ENCODE measurements around the gene CREB5.
"Not testable (repeated sequence)": the region's sequence is repeated elsewhere in the genome, so short reads cannot be mapped to it uniquely, and the experiment has no call there.

CREB5 gene

GRCh38 chr7:28779954-28780353 is 367.6 kb downstream of the CREB5 start:
- ATAC-seq (no peak), DNase-seq (no peak)

GRCh38 chr7:28782362-28782761 is 370.0 kb downstream of the CREB5 start:
- DNase-seq: no peak
- ATAC-seq: no peak

GRCh38 chr7:28784171-28784902 is 372.0 kb downstream of the CREB5 start:
- ATAC-seq: peak; percentile 40
- no peak for DNase-seq

- no peak for DNase-seq
- ATAC-seq: no peak
Observed at GRCh38 chr7:28785041-28785995, 373.0 kb downstream of the CREB5 start.

- ATAC-seq, DNase-seq: not testable (repeated sequence)
Observed at GRCh38 chr7:28786156-28786555, 373.8 kb downstream of the CREB5 start.

GRCh38 chr7:28787106-28787505 is 374.8 kb downstream of the CREB5 start:
- ATAC-seq (no peak), DNase-seq (no peak)

GRCh38 chr7:28790467-28790866 is 378.1 kb downstream of the CREB5 start:
- no peak for ATAC-seq
- no peak for DNase-seq

- DNase-seq (no peak), ATAC-seq (no peak)
Observed at GRCh38 chr7:28792858-28793257, 380.5 kb downstream of the CREB5 start.

GRCh38 chr7:28793381-28794085 is 381.2 kb downstream of the CREB5 start:
- no peak for ATAC-seq
- no peak for DNase-seq

- DNase-seq (no peak), ATAC-seq (no peak)
Observed at GRCh38 chr7:28798274-28798673, 386.0 kb downstream of the CREB5 start.

GRCh38 chr7:28799619-28800018 is 387.3 kb downstream of the CREB5 start:
- DNase-seq (no peak), ATAC-seq (no peak)

- DNase-seq: no peak
- no peak for ATAC-seq
Observed at GRCh38 chr7:28800150-28800549, 387.8 kb downstream of the CREB5 start.

GRCh38 chr7:28802450-28802849 is 390.1 kb downstream of the CREB5 start:
- DNase-seq: no peak
- ATAC-seq: no peak

- ATAC-seq: no peak
Observed at GRCh38 chr7:28804157-28804556, 391.8 kb downstream of the CREB5 start.

GRCh38 chr7:28804990-28805389 is 392.7 kb downstream of the CREB5 start:
- no peak for ATAC-seq
- DNase-seq: no peak

More at GRCh38 chr7:28804157-28804556, 391.8 kb downstream of the CREB5 start:
- DNase-seq: no peak

GRCh38 chr7:28806841-28807240 is 394.5 kb downstream of the CREB5 start:
- ATAC-seq: no peak
- DNase-seq: no peak

- no peak for ATAC-seq
- DNase-seq: no peak
Observed at GRCh38 chr7:28807396-28807994, 395.2 kb downstream of the CREB5 start.

- DNase-seq (no peak), ATAC-seq (no peak)
Observed at GRCh38 chr7:28808796-28809533, 396.6 kb downstream of the CREB5 start.

- DNase-seq: no peak
- no peak for ATAC-seq
Observed at GRCh38 chr7:28811008-28811407, 398.7 kb downstream of the CREB5 start.

GRCh38 chr7:28811701-28812430 is 399.5 kb downstream of the CREB5 start:
- no peak for DNase-seq

GRCh38 chr7:28812616-28813015 is 400.3 kb downstream of the CREB5 start:
- DNase-seq (no peak), ATAC-seq (no peak)

More at GRCh38 chr7:28811701-28812430, 399.5 kb downstream of the CREB5 start:
- no peak for ATAC-seq
